ENCODE results near the gene NDUFS8.
"Not testable (repeated sequence)": the region's sequence is repeated elsewhere in the genome, so short reads cannot be mapped to it uniquely, and the experiment has no call there.

Gene NDUFS8

DNA sequence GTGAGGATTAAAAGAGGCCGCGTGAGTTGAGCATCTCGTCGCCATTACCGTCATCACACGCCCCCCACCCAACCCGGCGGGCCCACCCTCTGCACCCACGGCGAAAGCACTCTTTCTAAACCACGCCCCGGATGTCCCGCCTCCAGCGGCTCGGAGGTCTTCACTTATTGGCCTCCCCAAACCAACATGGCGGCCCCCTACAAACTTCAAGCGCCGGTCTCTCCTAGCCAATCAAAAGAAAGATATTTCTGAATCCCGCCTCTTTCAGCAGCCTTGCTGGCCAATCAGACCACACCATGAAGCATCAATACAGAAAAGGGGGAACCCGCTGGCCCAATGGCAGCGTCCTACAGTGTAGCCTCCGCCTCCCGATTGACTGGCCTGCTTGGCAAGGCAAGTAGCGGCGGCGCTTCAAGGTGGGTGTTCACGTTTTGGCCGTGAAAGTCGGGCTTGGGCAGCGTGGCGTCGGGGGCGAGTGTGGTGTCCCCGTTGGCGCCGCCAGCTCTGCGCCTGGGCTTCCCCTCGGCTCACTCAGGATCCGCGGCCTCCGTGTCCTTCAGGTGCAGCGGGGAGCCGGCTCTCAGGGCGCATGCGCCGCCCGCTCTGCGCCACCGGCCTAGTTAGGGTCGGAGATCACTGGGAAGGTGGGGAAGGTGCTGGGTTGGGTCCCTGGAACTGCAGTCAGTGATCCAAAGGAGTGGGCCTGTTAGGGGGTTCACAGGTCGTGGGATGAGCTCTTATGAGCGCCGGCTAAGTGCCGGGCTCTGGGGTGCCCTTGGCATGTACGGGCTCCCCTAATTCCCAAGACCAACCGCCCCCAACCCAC, at the start of gene NDUFS8:
Gene NDUFS8, plus strand, starts transcription at position 364 of the 826 bp plus-strand sequence. CDS start 1,471 bp downstream, outside the sequence.
- H3K27me3 ChIP-seq (ENCODE audit: low read depth, low read length): no peaks in the 10 kb centered on the region
- H3K36me3 ChIP-seq (ENCODE audit: control insufficient read depth in 1 of 2, insufficient read depth in 2 of 2, low read length in 2 of 2): peaks cover 10 to 29% of the 10 kb centered on the region in 2 donors
- peak within 1 kb of the TSS; percentile 81 to 93 for H3K4me3 ChIP-seq (ENCODE audit: low read depth in 1 of 2, low read length in 2 of 2)
- H3K27ac ChIP-seq (ENCODE audit: low read length): peak within 1 kb of the TSS; percentile 90
- peaks cover 6 to 27% of the 10 kb centered on the region in 2 donors for H3K4me1 ChIP-seq (ENCODE audit: control insufficient read depth in 1 of 2, insufficient read depth in 2 of 2, low read length in 2 of 2)
- no peaks in the 10 kb centered on the region for H3K9me3 ChIP-seq (ENCODE audit: control insufficient read depth in 1 of 2, low read length in 2 of 2)

DNA sequence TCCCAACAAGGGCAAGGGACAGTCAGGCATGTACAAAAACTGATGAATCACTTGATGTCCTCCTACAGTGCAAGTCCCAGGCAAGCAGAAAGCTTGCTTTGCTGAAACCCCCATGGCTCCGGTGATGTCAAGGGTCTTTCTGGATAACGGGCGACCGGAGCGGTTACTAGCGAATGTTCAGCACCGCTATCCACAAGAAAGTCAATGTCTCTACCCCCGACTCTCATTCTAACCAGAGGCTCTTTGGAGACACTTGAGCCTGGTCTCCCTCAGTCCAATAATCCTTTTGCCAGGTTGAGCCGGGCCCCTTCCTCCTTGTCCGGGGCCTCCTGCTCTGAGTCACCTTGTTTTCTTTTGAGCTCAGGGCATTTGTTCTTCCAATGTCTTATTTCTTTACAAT, 49.3 kb upstream of the NDUFS8 start:
- H3K27me3 ChIP-seq (ENCODE audit: low read depth, low read length); H3K9me3 ChIP-seq (ENCODE audit: control insufficient read depth in 1 of 2, low read length in 2 of 2); H3K27ac ChIP-seq (ENCODE audit: low read length); H3K4me3 ChIP-seq (ENCODE audit: low read depth in 1 of 2, low read length in 2 of 2); H3K36me3 ChIP-seq (ENCODE audit: control insufficient read depth in 1 of 2, insufficient read depth in 2 of 2, low read length in 2 of 2); H3K4me1 ChIP-seq (ENCODE audit: control insufficient read depth in 1 of 2, insufficient read depth in 2 of 2, low read length in 2 of 2): not testable (repeated sequence)

DNA sequence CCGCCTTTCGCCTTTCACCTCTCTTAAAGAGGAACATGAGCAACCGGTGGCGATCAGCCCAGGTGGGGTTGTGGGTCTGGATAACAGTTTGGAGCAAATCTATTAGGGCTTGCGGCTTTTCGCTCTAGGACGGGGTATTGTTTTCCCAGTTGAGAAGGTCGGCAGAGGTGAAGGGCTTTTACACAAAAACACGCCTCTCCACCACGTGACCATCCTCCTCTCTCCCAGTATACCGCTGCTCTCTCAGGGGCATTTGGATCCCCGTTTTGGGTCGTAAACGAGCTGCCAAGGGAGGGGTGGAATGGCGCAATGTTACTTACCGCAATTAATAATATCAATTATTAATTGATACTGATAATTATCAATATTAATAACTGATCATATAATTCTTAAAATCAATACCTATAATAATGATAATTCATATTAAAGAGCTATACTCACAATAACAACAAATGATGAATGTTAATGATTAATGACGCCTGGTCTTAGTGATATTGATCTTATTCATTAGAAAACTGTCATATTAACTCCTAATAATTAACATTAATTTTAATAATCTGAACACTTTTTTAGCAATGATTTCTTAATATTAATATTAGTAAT, 48.1 kb upstream of the NDUFS8 start:
- not testable (repeated sequence) for H3K4me3 ChIP-seq (ENCODE audit: low read depth in 1 of 2, low read length in 2 of 2); H3K36me3 ChIP-seq (ENCODE audit: control insufficient read depth in 1 of 2, insufficient read depth in 2 of 2, low read length in 2 of 2); H3K27ac ChIP-seq (ENCODE audit: low read length); H3K27me3 ChIP-seq (ENCODE audit: low read depth, low read length); H3K4me1 ChIP-seq (ENCODE audit: control insufficient read depth in 1 of 2, insufficient read depth in 2 of 2, low read length in 2 of 2); H3K9me3 ChIP-seq (ENCODE audit: control insufficient read depth in 1 of 2, low read length in 2 of 2)

DNA sequence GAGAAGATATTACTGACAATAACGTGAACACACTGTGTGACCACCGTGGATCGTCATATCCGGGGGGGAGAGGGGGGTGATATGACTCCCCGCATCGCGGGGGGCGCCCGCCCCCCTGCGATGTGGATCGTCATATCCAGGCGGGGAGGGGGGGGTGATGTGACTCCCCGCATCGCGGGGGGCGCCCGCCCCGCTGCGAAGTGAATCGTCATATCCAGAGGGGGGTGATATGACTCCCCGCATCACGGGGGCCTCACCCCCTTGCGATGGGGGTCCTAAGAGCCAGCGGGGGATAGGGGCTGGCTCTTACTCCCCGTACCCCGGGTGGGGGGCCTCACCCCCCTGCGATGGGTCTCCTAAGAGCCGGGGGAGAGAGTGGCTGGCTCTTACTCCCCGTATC, 46.5 kb upstream of the NDUFS8 start:
- Histone ChIP-seq H3K36me3 (ENCODE audit: control insufficient read depth in 1 of 2, insufficient read depth in 2 of 2, low read length in 2 of 2) (no peaks in the 10 kb centered on the region), H3K27ac (ENCODE audit: low read length) (no peak overlapping the region), H3K4me1 (ENCODE audit: control insufficient read depth in 1 of 2, insufficient read depth in 2 of 2, low read length in 2 of 2) (no peaks in the 10 kb centered on the region), H3K4me3 (ENCODE audit: low read depth in 1 of 2, low read length in 2 of 2) (no peak overlapping the region), H3K9me3 (ENCODE audit: control insufficient read depth in 1 of 2, low read length in 2 of 2) (no peaks in the 10 kb centered on the region), H3K27me3 (ENCODE audit: low read depth, low read length) (no peaks in the 10 kb centered on the region)

DNA sequence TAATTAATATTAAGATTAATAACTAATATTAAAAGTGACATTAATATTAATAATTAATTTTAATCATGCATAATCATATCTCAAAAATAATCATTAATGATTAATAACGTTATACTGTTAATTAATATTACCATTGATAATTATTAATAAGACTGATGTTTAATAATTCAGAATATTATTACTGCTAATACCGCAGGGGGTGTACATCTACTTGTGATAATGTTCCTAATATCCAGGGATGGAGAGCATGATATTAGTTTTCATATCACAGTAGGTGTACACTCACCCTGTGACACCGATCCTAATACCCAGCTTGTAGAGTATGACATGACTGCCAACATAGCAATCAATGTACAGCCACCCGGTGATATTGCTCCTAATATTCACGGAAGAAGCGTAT, 45.2 kb upstream of the NDUFS8 start:
- not testable (repeated sequence) for H3K9me3 ChIP-seq (ENCODE audit: control insufficient read depth in 1 of 2, low read length in 2 of 2); H3K4me1 ChIP-seq (ENCODE audit: control insufficient read depth in 1 of 2, insufficient read depth in 2 of 2, low read length in 2 of 2); H3K36me3 ChIP-seq (ENCODE audit: control insufficient read depth in 1 of 2, insufficient read depth in 2 of 2, low read length in 2 of 2); H3K4me3 ChIP-seq (ENCODE audit: low read depth in 1 of 2, low read length in 2 of 2); H3K27ac ChIP-seq (ENCODE audit: low read length); H3K27me3 ChIP-seq (ENCODE audit: low read depth, low read length)

DNA sequence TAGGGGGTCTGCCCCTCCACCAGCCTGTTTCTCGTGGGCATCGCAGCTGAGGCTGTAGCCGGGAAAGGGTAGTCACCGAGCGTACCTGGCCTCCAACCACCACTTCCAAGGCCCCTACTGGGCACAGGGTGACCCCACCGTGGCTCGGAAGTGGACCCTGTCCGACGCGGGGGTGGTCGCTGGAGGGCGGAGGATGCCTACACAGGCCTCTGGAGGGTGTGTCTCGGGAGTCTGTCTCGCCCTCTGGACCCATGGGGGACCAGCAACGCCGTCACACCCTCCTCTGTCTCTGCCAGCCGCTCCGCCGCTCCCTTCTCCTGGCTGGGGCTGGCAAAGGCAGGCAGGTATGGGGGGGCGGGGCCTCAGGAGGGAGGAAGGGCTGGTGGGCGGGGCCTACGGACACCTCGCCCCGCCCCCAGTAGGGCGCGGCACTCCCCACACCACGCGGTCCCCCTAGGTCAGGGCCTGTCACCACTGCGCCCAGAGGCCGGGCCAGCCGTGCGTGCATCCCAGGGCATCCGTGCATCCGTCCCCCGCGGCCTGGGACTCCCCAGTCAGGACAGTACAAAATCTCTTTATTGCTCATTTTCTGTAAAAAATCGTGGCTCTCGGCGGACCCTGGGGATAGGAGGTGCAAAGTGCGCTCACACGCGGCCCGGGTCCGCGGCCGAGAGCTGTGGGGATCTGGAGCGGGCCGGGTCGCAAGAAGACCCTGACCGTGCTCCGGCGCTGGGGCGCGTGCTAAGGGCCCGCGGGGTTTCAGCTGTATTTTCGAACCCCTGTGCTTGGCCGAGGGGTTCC, 39.7 kb upstream of the NDUFS8 start:
- not testable (repeated sequence) for H3K9me3 ChIP-seq (ENCODE audit: control insufficient read depth in 1 of 2, low read length in 2 of 2); H3K4me3 ChIP-seq (ENCODE audit: low read depth in 1 of 2, low read length in 2 of 2); H3K27me3 ChIP-seq (ENCODE audit: low read depth, low read length); H3K27ac ChIP-seq (ENCODE audit: low read length); H3K36me3 ChIP-seq (ENCODE audit: control insufficient read depth in 1 of 2, insufficient read depth in 2 of 2, low read length in 2 of 2); H3K4me1 ChIP-seq (ENCODE audit: control insufficient read depth in 1 of 2, insufficient read depth in 2 of 2, low read length in 2 of 2)

DNA sequence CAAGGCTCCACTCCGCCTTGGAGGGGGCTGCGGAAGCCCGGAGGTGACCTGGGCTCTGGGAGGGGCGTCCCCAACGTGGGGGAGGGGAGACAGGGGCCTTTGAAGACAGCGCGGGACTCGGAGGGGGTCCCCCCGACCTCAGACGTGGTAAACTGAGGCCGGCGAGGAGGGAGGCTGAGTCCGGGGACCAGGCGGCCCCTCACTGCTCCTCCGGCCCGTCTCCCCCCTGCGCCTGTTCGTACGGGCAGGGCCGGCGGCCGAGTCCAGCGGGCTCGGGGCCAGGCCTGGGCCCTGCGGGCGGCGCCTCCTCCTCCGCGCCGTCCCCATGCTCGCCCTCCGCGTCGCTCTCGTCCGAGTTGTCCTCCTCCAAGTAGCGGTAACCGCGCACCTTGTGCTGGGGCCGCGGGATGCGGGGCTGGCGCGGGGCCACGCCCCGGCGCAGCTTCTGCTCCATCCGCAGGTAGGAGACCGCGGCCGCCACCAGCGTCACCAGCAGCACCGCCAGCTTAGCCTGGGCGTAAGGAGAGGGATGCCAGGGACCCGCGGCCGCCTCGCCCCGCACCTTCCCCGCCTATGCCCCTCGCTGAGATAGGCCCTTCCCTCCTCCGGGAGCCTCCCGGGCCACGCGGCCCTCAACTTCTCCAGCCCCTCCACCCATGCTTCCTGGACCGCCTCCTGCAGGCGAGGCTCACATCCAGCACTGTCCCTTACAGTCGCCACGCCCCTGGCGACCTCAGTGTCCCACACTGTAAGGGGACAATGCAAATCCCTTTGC, 38.9 kb upstream of the NDUFS8 start:
- H3K27me3 ChIP-seq (ENCODE audit: low read depth, low read length); H3K4me3 ChIP-seq (ENCODE audit: low read depth in 1 of 2, low read length in 2 of 2); H3K36me3 ChIP-seq (ENCODE audit: control insufficient read depth in 1 of 2, insufficient read depth in 2 of 2, low read length in 2 of 2); H3K27ac ChIP-seq (ENCODE audit: low read length); H3K9me3 ChIP-seq (ENCODE audit: control insufficient read depth in 1 of 2, low read length in 2 of 2); H3K4me1 ChIP-seq (ENCODE audit: control insufficient read depth in 1 of 2, insufficient read depth in 2 of 2, low read length in 2 of 2): not testable (repeated sequence)

DNA sequence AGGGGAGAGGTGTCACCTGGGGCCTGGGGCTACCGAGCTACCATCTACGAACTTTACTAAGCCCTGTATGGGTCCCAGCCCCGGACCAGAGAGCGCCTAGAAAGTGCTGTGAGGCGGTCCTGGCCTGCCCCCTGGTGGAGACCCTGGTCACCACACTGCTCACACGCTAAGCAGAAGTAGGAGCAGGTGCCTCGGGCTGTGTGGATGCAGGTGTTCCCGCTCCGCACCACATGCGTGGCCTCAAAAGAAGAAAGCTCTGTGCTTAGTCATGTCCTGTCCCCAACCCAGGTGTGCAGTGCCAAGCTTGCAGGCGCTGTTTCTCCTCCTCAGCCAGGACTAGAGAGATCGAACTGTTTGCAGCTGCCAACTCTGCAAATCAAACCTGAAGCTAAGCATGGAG, 36.7 kb upstream of the NDUFS8 start:
- not testable (repeated sequence) for H3K9me3 ChIP-seq (ENCODE audit: control insufficient read depth in 1 of 2, low read length in 2 of 2); H3K27ac ChIP-seq (ENCODE audit: low read length); H3K4me1 ChIP-seq (ENCODE audit: control insufficient read depth in 1 of 2, insufficient read depth in 2 of 2, low read length in 2 of 2); H3K4me3 ChIP-seq (ENCODE audit: low read depth in 1 of 2, low read length in 2 of 2); H3K27me3 ChIP-seq (ENCODE audit: low read depth, low read length); H3K36me3 ChIP-seq (ENCODE audit: control insufficient read depth in 1 of 2, insufficient read depth in 2 of 2, low read length in 2 of 2)

DNA sequence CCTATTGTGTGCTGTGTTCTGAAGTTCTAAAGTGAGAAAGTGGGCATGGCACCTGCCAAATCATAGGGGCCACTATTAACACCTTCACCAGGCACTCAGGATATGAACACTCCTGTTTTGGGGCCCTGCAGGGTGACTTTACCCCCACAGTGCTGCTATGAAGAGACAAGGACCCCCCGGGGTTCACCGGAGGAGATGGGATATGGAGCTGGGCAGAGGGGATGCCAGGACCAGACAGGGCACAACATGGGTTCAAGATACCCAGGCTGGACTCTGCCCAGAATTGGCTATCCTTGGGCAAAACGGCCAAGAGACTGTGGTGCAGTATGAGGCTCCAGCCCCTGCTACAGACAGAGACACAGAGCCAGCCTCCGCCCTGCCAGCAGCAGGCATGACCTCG, 36.1 kb upstream of the NDUFS8 start:
- H3K27ac ChIP-seq (ENCODE audit: low read length); H3K9me3 ChIP-seq (ENCODE audit: control insufficient read depth in 1 of 2, low read length in 2 of 2); H3K4me3 ChIP-seq (ENCODE audit: low read depth in 1 of 2, low read length in 2 of 2); H3K27me3 ChIP-seq (ENCODE audit: low read depth, low read length); H3K4me1 ChIP-seq (ENCODE audit: control insufficient read depth in 1 of 2, insufficient read depth in 2 of 2, low read length in 2 of 2); H3K36me3 ChIP-seq (ENCODE audit: control insufficient read depth in 1 of 2, insufficient read depth in 2 of 2, low read length in 2 of 2): not testable (repeated sequence)

DNA sequence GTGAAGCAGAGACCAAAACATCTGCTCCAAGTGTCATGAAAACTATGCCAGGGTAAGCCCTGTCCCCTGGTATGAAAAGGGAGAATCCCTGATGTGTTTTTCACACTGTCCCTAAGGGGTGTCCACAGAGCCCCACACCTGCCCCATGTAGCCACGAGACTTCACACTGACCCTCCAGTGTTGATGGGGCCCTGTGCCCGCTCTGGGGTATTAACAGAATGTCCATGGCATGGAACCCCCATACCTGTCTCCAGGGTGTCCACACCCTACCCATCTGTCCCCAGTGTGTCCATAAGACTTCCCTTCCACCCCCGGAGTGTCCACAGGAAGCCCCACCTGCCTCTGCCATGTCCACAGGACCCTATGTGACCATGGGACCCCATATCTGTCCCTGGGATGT, 35.4 kb upstream of the NDUFS8 start:
- H3K4me1 ChIP-seq (ENCODE audit: control insufficient read depth in 1 of 2, insufficient read depth in 2 of 2, low read length in 2 of 2); H3K4me3 ChIP-seq (ENCODE audit: low read depth in 1 of 2, low read length in 2 of 2); H3K27me3 ChIP-seq (ENCODE audit: low read depth, low read length): not testable (repeated sequence)

DNA sequence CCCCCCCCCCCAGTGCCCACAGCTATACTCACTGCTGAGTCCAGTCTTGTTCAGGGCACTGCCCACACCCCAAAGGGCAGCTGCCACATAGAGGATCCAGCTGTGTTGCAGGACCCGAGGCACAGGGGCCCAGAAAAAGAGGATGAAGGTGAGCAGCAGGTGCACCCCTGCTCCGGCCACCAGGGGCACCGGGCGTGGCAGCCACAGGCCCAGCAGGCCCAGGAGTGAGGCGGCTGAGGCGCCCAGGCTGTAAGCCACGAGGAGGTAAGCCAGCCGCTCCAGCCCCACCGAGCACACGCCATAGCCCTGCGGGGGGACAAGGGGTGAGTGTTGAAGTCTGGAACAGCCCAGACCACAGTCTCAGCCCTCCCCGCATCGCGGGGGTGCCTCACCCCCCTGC, 34.9 kb upstream of the NDUFS8 start:
- not testable (repeated sequence) for H3K36me3 ChIP-seq (ENCODE audit: control insufficient read depth in 1 of 2, insufficient read depth in 2 of 2, low read length in 2 of 2); H3K27me3 ChIP-seq (ENCODE audit: low read depth, low read length); H3K27ac ChIP-seq (ENCODE audit: low read length); H3K4me1 ChIP-seq (ENCODE audit: control insufficient read depth in 1 of 2, insufficient read depth in 2 of 2, low read length in 2 of 2); H3K4me3 ChIP-seq (ENCODE audit: low read depth in 1 of 2, low read length in 2 of 2); H3K9me3 ChIP-seq (ENCODE audit: control insufficient read depth in 1 of 2, low read length in 2 of 2)

More for the DNA sequence above, 35.4 kb upstream of the NDUFS8 start:
- not testable (repeated sequence) for H3K9me3 ChIP-seq (ENCODE audit: control insufficient read depth in 1 of 2, low read length in 2 of 2); H3K27ac ChIP-seq (ENCODE audit: low read length); H3K36me3 ChIP-seq (ENCODE audit: control insufficient read depth in 1 of 2, insufficient read depth in 2 of 2, low read length in 2 of 2)
